GM18951 (cell line): ENCODE measurements around the gene VENTX.

Experiments used
- POLR2A ChIP-seq: IDR thresholded peaks from 4 replicates; pipeline ENCODE4 v1.6.1; 2011; ENCODE audit warnings: mild to moderate bottlenecking; ENCODE audit not compliant: insufficient read length, insufficient read depth; ENCODE audit errors: extremely low read depth
- in situ Hi-C: fragments of 300-500 bp; cut with MboI; formaldehyde crosslinking; loops from one replicate; pipeline ENCODE4 v1.12.0; 2022; ENCODE audit warnings: low sequenced_read_pairs, mixed read lengths, inconsistent platforms; ENCODE audit not compliant: unreplicated experiment

Gene VENTX

DNA sequence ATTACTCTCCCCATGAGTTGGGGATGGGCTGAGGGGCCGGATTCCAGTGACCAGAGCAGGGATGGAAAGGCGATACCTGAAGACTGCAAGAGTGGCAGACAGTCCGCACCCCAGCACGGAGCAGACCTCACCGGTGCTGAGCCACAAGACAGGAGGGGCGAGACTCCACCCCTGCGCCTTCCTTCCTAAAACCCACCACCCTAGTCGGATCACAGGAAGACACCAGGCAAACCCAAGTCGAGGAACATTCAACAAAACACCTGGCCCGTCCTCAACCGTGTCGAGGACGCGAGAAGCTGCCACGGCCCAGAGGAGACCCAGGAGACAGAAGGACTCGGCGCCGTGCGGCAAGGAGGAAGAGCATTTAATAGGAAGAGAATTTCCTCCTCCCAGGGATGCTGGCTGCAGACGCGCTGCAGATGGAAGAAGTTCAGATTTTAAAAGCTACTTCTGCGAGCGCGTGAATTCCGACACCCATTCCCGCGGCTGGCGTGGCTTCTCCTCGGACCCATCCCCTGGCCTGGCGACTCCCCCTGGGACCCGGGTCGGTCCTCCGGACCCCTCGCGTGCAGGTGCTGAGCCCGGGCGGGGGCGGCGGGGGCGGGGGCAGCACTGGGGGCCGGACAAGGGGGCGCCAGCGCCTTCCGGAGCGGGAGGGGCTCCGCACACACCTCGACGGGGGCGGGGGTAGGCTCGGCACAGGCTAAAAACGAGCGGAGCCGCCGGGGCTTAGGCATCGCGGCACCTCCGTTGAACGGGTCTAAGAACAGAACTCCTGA is 8.2 kb upstream of the VENTX start:
- in situ Hi-C loops: loop anchor here (25.0 kb wide), 1 partner anchor 317 kb away; no protein-coding TSS in a partner anchor
- no peak for TF ChIP-seq POLR2A

DNA sequence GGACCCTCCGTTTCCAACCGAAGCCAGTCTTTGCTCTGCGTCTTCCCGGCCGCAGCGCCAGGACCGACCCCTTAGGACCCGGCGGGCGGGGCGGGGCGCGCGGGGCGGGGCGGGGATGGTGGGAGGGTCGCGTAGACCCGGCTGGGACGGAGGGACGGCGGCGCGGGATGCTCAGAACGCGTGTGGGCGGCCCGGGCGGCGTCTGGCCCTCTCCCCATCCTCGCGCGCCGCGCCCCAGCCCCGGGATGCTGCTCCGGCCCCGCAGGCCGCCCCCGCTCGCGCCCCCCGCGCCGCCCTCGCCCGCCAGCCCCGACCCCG is 7.7 kb upstream of the VENTX start, which contains the start of gene UTF1:
TSS of gene UTF1 (plus strand) at position 174 of the 318 bp plus-strand sequence. CDS start at position 246, 72 bp downstream.
- in situ Hi-C loops: loop anchor here (25.0 kb wide), 1 partner anchor 318 kb away; no protein-coding TSS in a partner anchor
- no peak for TF ChIP-seq POLR2A

DNA sequence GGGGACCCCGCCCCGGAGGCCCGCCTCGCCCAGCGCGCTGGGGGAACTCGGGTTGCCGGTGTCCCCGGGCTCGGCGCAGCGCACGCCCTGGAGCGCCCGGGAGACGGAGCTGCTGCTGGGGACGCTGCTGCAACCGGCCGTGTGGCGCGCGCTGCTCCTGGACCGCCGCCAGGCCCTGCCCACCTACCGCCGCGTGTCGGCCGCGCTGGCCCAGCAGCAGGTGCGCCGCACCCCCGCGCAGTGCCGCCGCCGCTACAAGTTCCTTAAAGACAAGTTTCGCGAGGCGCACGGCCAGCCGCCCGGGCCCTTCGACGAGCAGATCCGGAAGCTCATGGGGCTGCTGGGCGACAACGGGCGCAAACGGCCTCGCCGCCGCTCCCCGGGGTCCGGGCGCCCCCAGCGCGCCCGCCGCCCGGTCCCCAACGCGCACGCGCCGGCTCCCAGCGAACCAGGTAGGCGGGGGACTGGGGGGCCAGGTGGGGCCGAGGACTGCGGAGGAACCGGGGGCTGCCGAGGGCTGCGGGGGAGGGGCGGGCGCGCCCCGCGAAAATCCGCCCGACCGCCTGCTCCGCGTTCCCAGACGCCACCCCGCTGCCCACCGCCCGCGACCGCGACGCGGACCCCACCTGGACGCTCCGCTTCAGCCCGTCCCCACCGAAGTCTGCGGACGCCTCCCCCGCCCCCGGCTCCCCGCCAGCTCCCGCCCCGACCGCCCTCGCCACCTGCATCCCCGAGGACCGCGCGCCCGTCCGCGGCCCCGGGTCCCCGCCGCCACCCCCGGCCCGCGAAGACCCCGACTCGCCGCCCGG is 7.1 kb upstream of the VENTX start:
- in situ Hi-C loops: loop anchor here (25.0 kb wide), 1 partner anchor 318 kb away; no protein-coding TSS in a partner anchor
- TF ChIP-seq POLR2A: no peak

DNA sequence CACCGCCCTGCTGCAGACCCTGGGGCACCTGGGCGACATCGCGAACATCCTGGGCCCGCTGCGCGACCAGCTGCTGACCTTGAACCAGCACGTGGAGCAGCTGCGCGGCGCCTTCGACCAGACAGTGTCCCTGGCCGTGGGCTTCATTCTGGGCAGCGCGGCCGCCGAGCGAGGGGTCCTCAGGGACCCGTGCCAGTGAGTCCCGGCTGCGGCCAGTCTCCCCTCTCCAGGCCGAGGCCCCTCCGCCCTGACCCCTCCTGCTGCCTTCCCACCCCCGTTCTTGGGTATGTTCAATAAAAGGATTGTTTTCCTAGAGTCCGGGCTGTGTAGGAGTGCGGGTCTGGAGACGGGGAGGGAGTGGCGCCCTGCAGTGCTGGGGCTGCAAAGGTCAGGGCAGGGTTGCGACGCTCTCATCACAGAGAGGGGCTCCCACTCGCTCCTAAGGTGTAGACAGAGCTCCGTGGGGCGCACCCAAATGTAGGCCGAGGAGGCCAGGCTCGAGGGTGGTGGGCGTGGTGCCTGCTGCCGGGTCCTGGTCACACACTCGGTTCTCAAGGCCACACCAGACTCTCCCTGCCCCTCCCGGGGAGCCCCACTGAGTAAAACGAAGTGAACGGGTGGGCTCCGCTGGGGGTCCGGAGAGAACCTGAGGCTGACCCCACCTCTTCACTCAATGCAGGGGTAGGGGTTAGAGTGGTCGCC is 6.3 kb upstream of the VENTX start:
- in situ Hi-C loops: loop anchor here (25.0 kb wide), 1 partner anchor 319 kb away; no protein-coding TSS in a partner anchor
- no peak for TF ChIP-seq POLR2A

DNA sequence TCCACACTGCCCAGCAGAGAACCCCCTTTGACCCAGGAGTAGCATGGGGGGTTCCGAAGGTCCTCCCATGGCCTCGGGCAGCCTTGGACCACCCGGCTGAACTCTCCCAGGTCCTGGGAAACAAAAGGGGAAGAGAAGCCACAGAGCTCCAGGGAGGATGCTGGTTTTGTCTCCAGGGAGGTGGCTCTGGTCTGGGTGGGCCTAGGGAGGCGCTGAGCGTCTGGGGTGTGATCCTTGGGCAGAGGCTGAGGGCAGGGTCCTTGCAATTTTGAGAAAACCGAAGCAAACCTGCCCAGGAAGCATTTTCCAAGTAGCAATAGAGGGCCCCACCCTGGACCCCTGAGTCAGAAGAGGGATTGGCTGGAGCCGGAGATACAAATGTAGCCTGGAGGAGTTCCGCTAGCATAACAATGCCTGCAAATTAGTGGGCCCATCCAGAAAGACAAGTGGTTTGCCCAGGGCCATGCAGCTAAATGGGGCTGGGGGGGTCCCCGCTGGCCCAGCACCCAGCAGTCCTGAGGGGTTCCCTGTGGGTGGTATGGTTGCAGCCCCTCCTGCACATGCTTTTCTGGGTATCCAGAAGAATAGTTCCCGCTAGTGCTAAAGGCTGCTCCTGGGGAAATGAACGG is 5.6 kb upstream of the VENTX start:
- no peak for TF ChIP-seq POLR2A
- in situ Hi-C loops: loop anchor here (25.0 kb wide), 1 partner anchor 320 kb away; no protein-coding TSS in a partner anchor

DNA sequence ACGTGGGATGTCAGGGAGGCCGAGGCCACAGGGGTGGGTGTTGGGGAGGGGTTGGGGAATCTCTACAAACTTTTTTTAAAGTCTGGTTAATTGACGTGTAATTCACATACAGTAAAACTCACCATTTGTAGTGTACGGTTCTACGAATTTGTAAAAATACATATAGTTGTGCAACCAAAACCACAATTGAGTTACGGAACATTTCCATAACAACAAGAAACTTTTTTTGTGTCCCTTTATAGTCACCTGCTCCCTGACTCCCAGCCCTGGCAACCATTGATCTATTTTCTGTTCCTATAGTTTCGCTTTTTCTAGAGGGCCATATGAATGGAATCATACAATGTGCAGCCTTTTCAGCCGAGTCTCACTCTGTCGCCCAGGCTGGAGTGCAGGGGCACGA is 2.9 kb upstream of the VENTX start:
- in situ Hi-C loops: loop anchor here (25.0 kb wide), 1 partner anchor 322 kb away; no protein-coding TSS in a partner anchor

DNA sequence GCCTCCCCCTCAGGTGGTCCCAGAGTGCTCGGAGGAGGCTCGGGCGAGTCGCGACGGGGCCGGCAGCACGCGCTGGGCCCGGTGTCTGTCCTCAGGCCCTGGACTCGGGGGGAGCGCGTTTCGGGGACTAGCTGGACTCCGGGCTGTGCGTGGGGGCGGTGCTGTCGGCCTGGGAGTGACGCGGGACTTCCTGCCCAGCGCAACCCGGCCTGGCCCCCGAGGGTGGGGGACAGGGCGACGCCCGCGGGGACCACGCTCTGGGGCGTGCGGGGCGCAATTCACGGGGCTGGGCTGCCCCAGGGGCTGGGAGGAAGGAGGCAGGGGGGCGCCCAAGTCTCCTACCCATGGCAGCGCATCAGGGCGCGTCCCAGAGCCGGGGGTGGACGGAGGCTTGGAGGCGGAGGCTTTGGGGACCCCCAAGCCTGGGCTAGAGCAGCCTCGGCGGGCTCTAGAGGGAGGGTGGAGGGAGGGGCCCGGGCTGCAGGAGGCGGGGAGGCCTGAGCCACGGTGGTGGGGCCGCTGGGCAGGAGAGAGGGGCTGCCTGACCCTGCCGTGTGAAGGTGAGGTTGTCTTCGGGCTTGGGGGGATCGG is 2.3 kb upstream of the VENTX start:
- TF ChIP-seq POLR2A: no peak
- in situ Hi-C loops: loop anchor here (25.0 kb wide), 1 partner anchor 323 kb away; no protein-coding TSS in a partner anchor

DNA sequence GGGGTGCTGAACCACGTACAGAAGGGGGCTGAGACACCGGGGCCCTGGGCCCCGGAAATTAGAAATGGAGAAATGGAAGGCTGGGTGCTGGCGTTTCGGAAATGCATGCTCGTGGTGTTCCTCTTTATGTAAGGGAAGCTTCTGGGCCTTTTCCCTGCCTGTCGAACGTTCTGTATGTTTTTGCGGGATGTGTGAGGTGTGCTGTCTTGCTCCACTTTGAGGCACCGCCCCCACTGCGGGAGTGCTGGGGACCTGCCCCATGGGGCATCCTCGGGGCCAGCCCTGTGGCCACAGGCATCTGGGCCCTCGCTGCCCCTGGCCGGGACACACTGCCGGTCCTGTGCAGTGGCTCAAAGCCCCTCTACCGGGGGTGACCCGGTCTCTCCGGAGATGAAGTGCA is 1.7 kb upstream of the VENTX start:
- in situ Hi-C loops: loop anchor here (25.0 kb wide), 1 partner anchor 324 kb away; no protein-coding TSS in a partner anchor
- no peak for TF ChIP-seq POLR2A

DNA sequence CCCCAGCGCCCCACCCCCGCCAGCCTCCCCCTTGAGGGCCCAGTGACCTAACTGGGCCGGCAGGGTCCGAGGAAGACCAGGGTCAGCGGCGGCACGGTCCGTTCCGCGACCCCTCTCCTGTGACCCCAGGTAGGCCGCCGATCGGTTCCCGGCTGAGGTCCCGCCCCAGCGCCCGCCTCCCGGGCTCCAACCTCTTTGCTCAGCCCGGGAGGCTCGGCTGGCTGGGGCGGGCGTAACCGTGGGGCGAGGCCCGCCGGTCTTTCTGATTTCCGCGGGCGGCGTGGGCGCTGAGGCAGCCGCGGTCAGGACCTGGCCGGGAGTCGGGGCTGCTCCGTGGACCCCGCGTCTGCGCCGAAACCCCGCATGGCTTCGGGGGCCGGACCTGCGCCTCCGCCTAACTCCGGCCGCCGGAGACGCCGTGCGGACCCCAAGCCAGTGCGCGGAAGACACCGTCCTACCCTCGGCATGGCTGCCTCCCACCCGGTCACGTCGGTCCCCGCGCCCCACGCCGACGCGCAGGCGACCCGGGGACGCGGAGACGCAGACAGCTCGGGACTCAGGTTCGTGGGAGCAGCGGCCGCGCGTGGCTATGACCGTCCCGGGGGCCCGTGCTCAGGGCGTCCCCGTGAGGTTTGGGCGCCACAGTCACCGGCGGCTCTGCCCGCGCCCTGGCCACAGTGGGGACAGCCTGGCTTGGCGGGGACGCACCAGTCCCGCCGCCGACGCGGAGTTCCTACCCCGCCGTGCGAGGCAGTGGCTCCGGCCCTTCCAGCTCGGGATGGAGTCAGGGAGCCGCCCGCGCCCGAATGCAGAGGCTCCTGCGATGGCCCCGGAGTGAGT is 1.0 kb upstream of the VENTX start:
- in situ Hi-C loops: loop anchor here (25.0 kb wide), 1 partner anchor 324 kb away; no protein-coding TSS in a partner anchor
- no peak for TF ChIP-seq POLR2A

DNA sequence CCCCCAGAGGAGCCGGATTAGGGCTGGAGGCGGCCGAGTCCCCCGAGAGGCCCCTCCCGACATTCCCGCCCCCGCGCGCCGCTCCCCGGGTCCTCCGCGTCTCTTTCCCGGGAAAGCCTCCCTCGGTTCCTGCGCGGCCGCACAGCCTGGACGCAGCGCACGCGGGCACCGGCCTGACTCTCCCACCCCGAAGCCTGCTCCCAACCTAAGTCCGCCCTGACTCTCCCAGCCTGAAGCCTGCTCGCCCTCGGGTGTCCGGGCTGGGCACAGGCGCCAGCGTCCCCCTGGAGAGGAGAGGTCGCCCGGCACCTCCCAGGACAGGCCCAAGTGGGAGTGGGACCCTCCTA is 441 bp upstream of the VENTX start:
- no peak for TF ChIP-seq POLR2A
- in situ Hi-C loops: loop anchor here (25.0 kb wide), 1 partner anchor 325 kb away; no protein-coding TSS in a partner anchor

DNA sequence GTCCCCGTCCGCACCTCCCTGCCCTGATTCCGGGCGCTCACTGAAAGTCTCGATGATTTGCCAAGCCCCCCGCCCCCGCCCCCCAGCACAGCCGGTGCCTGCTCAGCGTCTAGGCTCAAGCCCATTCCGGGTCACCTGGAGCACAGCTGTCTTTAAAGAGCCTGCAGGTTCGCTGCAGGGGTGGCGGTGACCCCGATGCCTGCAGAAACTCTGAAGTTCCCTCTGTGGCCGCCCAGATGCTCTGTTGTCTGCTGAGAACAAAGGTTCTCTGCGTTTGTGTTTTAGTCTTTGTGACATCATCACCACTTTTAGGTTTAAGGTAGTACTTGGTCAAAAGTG is 780 bp downstream of the VENTX start:
- TF ChIP-seq POLR2A: no peak
- in situ Hi-C loops: loop anchor here (25.0 kb wide), 1 partner anchor 326 kb away; no protein-coding TSS in a partner anchor
